H9 (cell line): ENCODE measurements around the gene CTAG1B. TPM values are rescaled to one million over a fixed set of nuclear protein-coding genes. Genes with fewer than 3 reads are reported as not detected.

Experiments used
- DNase-seq: peaks from one replicate; pipeline ENCODE4 v3.0.0-alpha.2; 2017
- H2AFZ ChIP-seq: one replicate; pipeline ENCODE4 v1.6.1; 2013; ENCODE audit warnings: mild to moderate bottlenecking, low read length, control low read depth, moderate library complexity
- H2AK5ac ChIP-seq: 2 replicates; pipeline ENCODE4 v1.6.1; 2013; ENCODE audit warnings: low read length, control low read depth, mixed read lengths; ENCODE audit not compliant: insufficient read length
- H2BK120ac ChIP-seq: one replicate; pipeline ENCODE4 v1.6.1; 2013; ENCODE audit warnings: low read depth, mild to moderate bottlenecking, low read length, control low read depth, inconsistent platforms; ENCODE audit not compliant: poor library complexity, severe bottlenecking
- H2BK12ac ChIP-seq: 2 replicates; pipeline ENCODE4 v1.6.1; 2013; ENCODE audit warnings: low read length, control low read depth, mixed read lengths, low read depth; ENCODE audit not compliant: insufficient read length
- H2BK15ac ChIP-seq: 2 replicates; pipeline ENCODE4 v1.6.1; 2013; ENCODE audit warnings: low read depth, low read length, control low read depth
- H2BK20ac ChIP-seq: one replicate; pipeline ENCODE4 v1.6.1; 2013; ENCODE audit warnings: low read depth, mild to moderate bottlenecking, low read length, control low read depth, inconsistent platforms; ENCODE audit not compliant: poor library complexity, severe bottlenecking
- H2BK5ac ChIP-seq: 2 replicates; pipeline ENCODE4 v1.6.1; 2013; ENCODE audit warnings: low read length, control low read depth, mixed read lengths; ENCODE audit not compliant: insufficient read length
- H3K14ac ChIP-seq: 2 replicates; pipeline ENCODE4 v1.6.1; 2013; ENCODE audit warnings: low read length, control low read depth; ENCODE audit not compliant: insufficient read depth
- H3K18ac ChIP-seq: 2 replicates; pipeline ENCODE4 v1.6.1; 2013; ENCODE audit warnings: low read depth, mild to moderate bottlenecking, mixed read lengths, low read length, control low read depth; ENCODE audit not compliant: insufficient read length
- H3K23ac ChIP-seq: 2 replicates; pipeline ENCODE4 v1.6.1; 2013; ENCODE audit warnings: low read length, control low read depth, mixed read lengths, low read depth; ENCODE audit not compliant: insufficient read length
- H3K23me2 ChIP-seq: 2 replicates; pipeline ENCODE4 v1.6.1; 2013; ENCODE audit warnings: low read depth, mild to moderate bottlenecking, mixed read lengths, low read length, control low read depth; ENCODE audit not compliant: insufficient read length, poor library complexity, severe bottlenecking
- H3K27ac ChIP-seq: 2 replicates; pipeline ENCODE4 v1.5.1; 2013; ENCODE audit warnings: low read length, control low read depth, mixed read lengths, low read depth; ENCODE audit not compliant: insufficient read length
- H3K27me3 ChIP-seq: 2 replicates; pipeline ENCODE4 v1.6.1; 2013; ENCODE audit warnings: low read length, control low read depth, inconsistent platforms; ENCODE audit not compliant: insufficient read depth
- H3K4ac ChIP-seq: 2 replicates; pipeline ENCODE4 v1.6.1; 2013; ENCODE audit warnings: low read depth, mild to moderate bottlenecking, control low read depth, inconsistent platforms, low read length, moderate library complexity
- H3K4me1 ChIP-seq: 2 replicates; pipeline ENCODE4 v1.6.1; 2013; ENCODE audit warnings: low read length, control low read depth, inconsistent platforms; ENCODE audit not compliant: insufficient read depth
- H3K4me2 ChIP-seq: 2 replicates; pipeline ENCODE4 v1.6.1; 2013; ENCODE audit warnings: low read length, control low read depth, mixed read lengths; ENCODE audit not compliant: insufficient read length, insufficient read depth
- H3K56ac ChIP-seq: 2 replicates; pipeline ENCODE4 v1.6.1; 2013; ENCODE audit warnings: low read depth, mild to moderate bottlenecking, mixed read lengths, low read length, control low read depth; ENCODE audit not compliant: insufficient read length
- H3K79me1 ChIP-seq: 2 replicates; pipeline ENCODE4 v1.6.1; 2013; ENCODE audit warnings: low read depth, mild to moderate bottlenecking, moderate library complexity, low read length, control low read depth, inconsistent platforms; ENCODE audit not compliant: insufficient read depth, poor library complexity, severe bottlenecking
- H3K79me2 ChIP-seq: 2 replicates; pipeline ENCODE4 v1.6.1; 2013; ENCODE audit warnings: low read length, control low read depth, inconsistent platforms; ENCODE audit not compliant: insufficient read depth
- H3K9ac ChIP-seq: 2 replicates; pipeline ENCODE4 v1.6.1; 2013; ENCODE audit warnings: low read length, control low read depth, mixed read lengths; ENCODE audit not compliant: insufficient read length; ENCODE audit errors: extremely low read depth
- H3K9me3 ChIP-seq: one replicate; pipeline ENCODE4 v1.6.1; 2013; ENCODE audit warnings: low read depth, low read length, inconsistent platforms; ENCODE audit not compliant: control insufficient read depth
- H3T11ph ChIP-seq: one replicate; pipeline ENCODE4 v1.6.1; 2013; ENCODE audit warnings: mild to moderate bottlenecking, low read length, control low read depth, inconsistent platforms
- H4K20me1 ChIP-seq: one replicate; pipeline ENCODE4 v1.6.1; 2013; ENCODE audit not compliant: control insufficient read depth, insufficient read length, insufficient read depth
- H4K5ac ChIP-seq: 2 replicates; pipeline ENCODE4 v1.6.1; 2013; ENCODE audit warnings: low read depth, mild to moderate bottlenecking, mixed read lengths, low read length, control low read depth; ENCODE audit not compliant: insufficient read length
- H4K8ac ChIP-seq: replicated peaks from 2 replicates; pipeline ENCODE4 v1.6.1; 2013; ENCODE audit warnings: low read length, control low read depth, mixed read lengths, low read depth; ENCODE audit not compliant: insufficient read length
- H4K91ac ChIP-seq: 2 replicates; pipeline ENCODE4 v1.6.1; 2013; ENCODE audit warnings: low read depth, mild to moderate bottlenecking, moderate library complexity, mixed read lengths, low read length, control low read depth; ENCODE audit not compliant: insufficient read length
- H3K27ac Mint-ChIP-seq, 3 experiments: 2 replicates in 2 of 3; 3 replicates in 1 of 3; pipeline ENCODE4 v1.8.0; 2020 to 2021; ENCODE audit warnings: mixed read lengths in 3 of 3, mild to moderate bottlenecking in 1 of 3, moderate library complexity in 1 of 3
- H3K27me3 Mint-ChIP-seq: 2 replicates; pipeline ENCODE4 v1.8.0; 2021; ENCODE audit warnings: low read depth, mild to moderate bottlenecking, moderate library complexity, mixed read lengths
- H3K36me3 Mint-ChIP-seq, 3 experiments: 2 replicates in 2 of 3; 3 replicates in 1 of 3; pipeline ENCODE4 v1.8.0; 2020 to 2021; ENCODE audit warnings: low read depth in 3 of 3, mixed read lengths in 3 of 3; ENCODE audit not compliant: insufficient read depth in 1 of 3
- H3K4me1 Mint-ChIP-seq, 2 experiments: 2 replicates each; pipeline ENCODE4 v1.8.0; 2020; ENCODE audit warnings: mixed read lengths in 2 of 2
- H3K4me3 Mint-ChIP-seq, 2 experiments: 2 replicates in 1 of 2; 3 replicates in 1 of 2; pipeline ENCODE4 v1.8.0; 2020 to 2021; ENCODE audit warnings: mild to moderate bottlenecking in 2 of 2, mixed read lengths in 2 of 2, moderate library complexity in 1 of 2
- H3K9me3 Mint-ChIP-seq, 2 experiments: 2 replicates in 1 of 2; 3 replicates in 1 of 2; pipeline ENCODE4 v1.8.0; 2020; ENCODE audit warnings: mild to moderate bottlenecking in 2 of 2, mixed read lengths in 2 of 2, moderate library complexity in 1 of 2
- WGBS: extraction: QIAGEN DNeasy Blood & Tissue Kit; methylation state at CpG from one replicate; pipeline ENCODE4 v1.1.7; 2013; ENCODE audit warnings: missing lambda C conversion rate, low lambda C conversion rate, mixed read lengths; ENCODE audit not compliant: insufficient read length; ENCODE audit errors: extremely low coverage; 5-methylcytosine and 5-hydroxymethylcytosine counted together
- total RNA-seq: library from RNA; stranded (reverse); gene quantifications from 2 replicates; pipeline ENCODE4 v1.2.1, GENCODE V29; 2021
- TF ChIP-seq, protein P1 (sequence below): fragments of 200-600 bp; sonication (generic); conservative IDR thresholded peaks from 3 replicates; pipeline ENCODE4 v1.8.0; 2021; ENCODE audit warnings: antibody characterized with exemption, mild to moderate bottlenecking

The CTAG1B gene
- total RNA-seq, 1 experiment from 2014 or later = not detected

DNA sequence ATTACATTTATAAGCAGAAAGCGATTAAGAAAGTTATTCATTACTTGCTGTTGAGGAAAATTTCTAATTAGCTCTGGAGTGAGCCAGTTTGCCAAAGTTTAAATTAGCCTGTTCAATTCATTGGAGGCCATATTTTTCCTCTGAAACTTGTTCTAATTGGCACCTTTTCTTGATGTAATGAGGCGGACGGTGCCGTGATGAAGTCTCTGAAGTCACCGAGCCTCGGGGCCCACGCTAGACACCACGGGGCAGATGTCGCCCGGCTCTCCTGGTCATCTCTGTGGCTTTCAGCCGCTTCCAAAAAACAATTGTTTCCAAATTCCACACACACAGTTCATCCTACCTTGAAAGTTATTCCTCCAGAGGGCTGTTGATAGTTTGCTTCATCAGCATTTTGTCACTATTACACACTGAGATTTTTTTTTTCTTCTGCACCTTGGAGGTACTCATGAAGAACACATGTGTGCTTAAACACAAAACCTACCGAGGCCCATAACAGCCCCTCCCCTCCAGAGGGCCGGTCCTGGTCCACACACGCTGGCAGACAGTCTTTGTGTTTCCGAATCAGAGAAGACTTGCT lies 38.2 kb upstream of the CTAG1B start:
- Histone ChIP-seq H3K23me2 (no peaks in the 10 kb centered on the region), H2AFZ (no peak overlapping the region), H3K18ac (no peak overlapping the region), H4K8ac (no peak overlapping the region), H2BK5ac (no peak overlapping the region), H3K14ac (no peak overlapping the region), H2BK12ac (no peak overlapping the region), H3K9ac (no peak overlapping the region), H4K5ac (no peak overlapping the region), H3K27me3 (no peaks in the 10 kb centered on the region), H3K23ac (no peak overlapping the region), H4K91ac (no peak overlapping the region), H2BK120ac (no peak overlapping the region), H3K79me2 (no peaks in the 10 kb centered on the region), H3T11ph (no peak overlapping the region), H3K27ac (no peak overlapping the region), H3K9me3 (peaks cover 35% of the 10 kb centered on the region), H3K79me1 (no peaks in the 10 kb centered on the region), H3K4ac (no peak overlapping the region), H4K20me1 (no peaks in the 10 kb centered on the region), H3K4me2 (no peak overlapping the region), H2BK15ac (no peak overlapping the region), H2BK20ac (no peak overlapping the region), H2AK5ac (no peak overlapping the region), H3K4me1 (no peaks in the 10 kb centered on the region), H3K56ac (no peak overlapping the region)
- H3K4me1 Mint-ChIP-seq = no peaks in the 10 kb centered on the region
- H3K36me3 Mint-ChIP-seq = peaks cover 0 to 5% (median 0%) of the 10 kb centered on the region in 3 experiments; a peak in 3 of 7 replicates
- WGBS = no CpG with 5 or more reads among the region's 15 CpGs
- H3K9me3 Mint-ChIP-seq = peaks cover 65 to 70% of the 10 kb centered on the region in 2 experiments
- peaks cover 5% of the 10 kb centered on the region for H3K27me3 Mint-ChIP-seq
- no peak overlapping the region for H3K4me3 Mint-ChIP-seq
- H3K27ac Mint-ChIP-seq = no peak overlapping the region
- no peak for DNase-seq
- TF ChIP-seq, protein P1, sequence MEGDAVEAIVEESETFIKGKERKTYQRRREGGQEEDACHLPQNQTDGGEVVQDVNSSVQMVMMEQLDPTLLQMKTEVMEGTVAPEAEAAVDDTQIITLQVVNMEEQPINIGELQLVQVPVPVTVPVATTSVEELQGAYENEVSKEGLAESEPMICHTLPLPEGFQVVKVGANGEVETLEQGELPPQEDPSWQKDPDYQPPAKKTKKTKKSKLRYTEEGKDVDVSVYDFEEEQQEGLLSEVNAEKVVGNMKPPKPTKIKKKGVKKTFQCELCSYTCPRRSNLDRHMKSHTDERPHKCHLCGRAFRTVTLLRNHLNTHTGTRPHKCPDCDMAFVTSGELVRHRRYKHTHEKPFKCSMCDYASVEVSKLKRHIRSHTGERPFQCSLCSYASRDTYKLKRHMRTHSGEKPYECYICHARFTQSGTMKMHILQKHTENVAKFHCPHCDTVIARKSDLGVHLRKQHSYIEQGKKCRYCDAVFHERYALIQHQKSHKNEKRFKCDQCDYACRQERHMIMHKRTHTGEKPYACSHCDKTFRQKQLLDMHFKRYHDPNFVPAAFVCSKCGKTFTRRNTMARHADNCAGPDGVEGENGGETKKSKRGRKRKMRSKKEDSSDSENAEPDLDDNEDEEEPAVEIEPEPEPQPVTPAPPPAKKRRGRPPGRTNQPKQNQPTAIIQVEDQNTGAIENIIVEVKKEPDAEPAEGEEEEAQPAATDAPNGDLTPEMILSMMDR = no peak
